Hepatocyte (in vitro differentiated cells): ENCODE measurements around the gene PARK7.

Experiments
- EZH2 ChIP-seq: fragments of 200-600 bp; sonication (generic); IDR thresholded peaks from 2 replicates; pipeline ENCODE4 v1.6.1; 2016; ENCODE audit warnings: antibody characterized with exemption, mild to moderate bottlenecking, borderline replicate concordance
- TF ChIP-seq, protein P1 (sequence below): fragments of 200-600 bp; sonication (generic); IDR thresholded peaks from 2 replicates; pipeline ENCODE4 v1.5.1; 2016; ENCODE audit warnings: antibody characterized with exemption, mild to moderate bottlenecking; ENCODE audit not compliant: poor library complexity

DNA sequence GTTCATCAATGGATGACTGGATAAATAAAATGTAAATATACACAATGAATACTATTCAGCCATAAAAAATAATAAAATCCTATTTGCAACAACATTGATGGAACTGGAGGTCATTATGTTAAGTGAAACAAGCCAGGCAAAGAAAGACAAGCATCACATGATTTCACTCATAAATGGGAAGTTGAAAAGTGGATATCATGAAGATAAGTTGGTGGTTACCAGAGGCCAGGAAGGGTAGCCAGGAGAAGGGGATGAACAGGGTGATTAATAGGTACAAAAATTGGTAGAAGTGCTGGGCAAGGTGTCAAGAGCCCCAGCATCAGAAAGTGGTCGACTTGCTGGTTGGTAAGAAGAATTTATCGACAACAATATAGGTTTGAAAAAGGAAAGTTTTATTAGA, 1.3 kb upstream of the PARK7 start:
- TF ChIP-seq, protein P1, sequence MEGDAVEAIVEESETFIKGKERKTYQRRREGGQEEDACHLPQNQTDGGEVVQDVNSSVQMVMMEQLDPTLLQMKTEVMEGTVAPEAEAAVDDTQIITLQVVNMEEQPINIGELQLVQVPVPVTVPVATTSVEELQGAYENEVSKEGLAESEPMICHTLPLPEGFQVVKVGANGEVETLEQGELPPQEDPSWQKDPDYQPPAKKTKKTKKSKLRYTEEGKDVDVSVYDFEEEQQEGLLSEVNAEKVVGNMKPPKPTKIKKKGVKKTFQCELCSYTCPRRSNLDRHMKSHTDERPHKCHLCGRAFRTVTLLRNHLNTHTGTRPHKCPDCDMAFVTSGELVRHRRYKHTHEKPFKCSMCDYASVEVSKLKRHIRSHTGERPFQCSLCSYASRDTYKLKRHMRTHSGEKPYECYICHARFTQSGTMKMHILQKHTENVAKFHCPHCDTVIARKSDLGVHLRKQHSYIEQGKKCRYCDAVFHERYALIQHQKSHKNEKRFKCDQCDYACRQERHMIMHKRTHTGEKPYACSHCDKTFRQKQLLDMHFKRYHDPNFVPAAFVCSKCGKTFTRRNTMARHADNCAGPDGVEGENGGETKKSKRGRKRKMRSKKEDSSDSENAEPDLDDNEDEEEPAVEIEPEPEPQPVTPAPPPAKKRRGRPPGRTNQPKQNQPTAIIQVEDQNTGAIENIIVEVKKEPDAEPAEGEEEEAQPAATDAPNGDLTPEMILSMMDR, result no peak
- TF ChIP-seq EZH2, result no peak
